OCI-LY7 (cell line): ENCODE results near the gene KDM1A. TPM values are rescaled to one million over a fixed set of nuclear protein-coding genes. Genes with fewer than 3 reads are reported as not detected.
"Not testable (repeated sequence)": the region's sequence is repeated elsewhere in the genome, so short reads cannot be mapped to it uniquely, and the experiment has no call there.

Experiments
- BruUV-seq: library from RNA; stranded (reverse); fragments of 400-500 nt; replicated peaks from 2 replicates; lab custom pipeline; 2021; lab: Mats Ljungman, UMichigan
- CTCF ChIA-PET: fragments of 300-600 bp; sonication (Branson Sonifier 250); formaldehyde crosslinking; loops from one replicate; lab custom pipeline; 2022; ENCODE audit warnings: antibody characterized with exemption; ENCODE audit not compliant: unreplicated experiment; lab: Charles Lee
- POLR2A ChIA-PET: fragments of 300-600 bp; sonication (Branson Sonifier 250); formaldehyde crosslinking; loops from one replicate; lab custom pipeline; 2022; ENCODE audit warnings: antibody characterized with exemption; lab: Charles Lee
- DNase-seq: peaks from one replicate; pipeline ENCODE4 v3.0.0-alpha.2; 2015; ENCODE audit warnings: low spot score
- H2AFZ ChIP-seq: fragments of 200-600 bp; sonication (generic), shearing (Covaris generic); 2 replicates; pipeline ENCODE4 v1.6.1; 2014; ENCODE audit warnings: mild to moderate bottlenecking, antibody characterized with exemption, low read length, moderate library complexity
- H3K27ac ChIP-seq: fragments of 200-600 bp; sonication (generic); 2 replicates; pipeline ENCODE4 v1.5.1; 2014; ENCODE audit warnings: mixed run types, low read depth, mild to moderate bottlenecking, moderate library complexity, low read length, inconsistent platforms; ENCODE audit not compliant: poor library complexity, severe bottlenecking
- H3K36me3 ChIP-seq: fragments of 200-600 bp; sonication (generic); 2 replicates; pipeline ENCODE4 v1.6.1; 2014; ENCODE audit warnings: mild to moderate bottlenecking, antibody characterized with exemption, low read length, moderate library complexity, mixed read lengths; ENCODE audit not compliant: insufficient read depth
- H3K4me1 ChIP-seq: fragments of 200-600 bp; sonication (generic); 2 replicates; pipeline ENCODE4 v1.5.1; 2014; ENCODE audit warnings: mild to moderate bottlenecking, low read length; ENCODE audit not compliant: insufficient read depth, poor library complexity, severe bottlenecking
- H3K4me2 ChIP-seq: fragments of 200-600 bp; sonication (generic); 2 replicates; pipeline ENCODE4 v1.6.1; 2014; ENCODE audit warnings: mild to moderate bottlenecking, low read length
- H3K4me3 ChIP-seq: fragments of 200-600 bp; sonication (generic); 2 replicates; pipeline ENCODE4 v1.5.1; 2014; ENCODE audit warnings: mild to moderate bottlenecking, low read depth, low read length; ENCODE audit not compliant: poor library complexity, severe bottlenecking
- H3K79me2 ChIP-seq: fragments of 200-600 bp; sonication (generic); 2 replicates; pipeline ENCODE4 v1.6.1; 2016; ENCODE audit warnings: low read depth, mild to moderate bottlenecking, low read length, moderate library complexity, mixed read lengths; ENCODE audit not compliant: insufficient read depth
- H3K9me2 ChIP-seq: fragments of 200-600 bp; sonication (generic); 2 replicates; pipeline ENCODE4 v1.6.1; 2016; ENCODE audit warnings: mild to moderate bottlenecking, low read length, mixed read lengths; ENCODE audit not compliant: insufficient read depth
- H3K9me3 ChIP-seq: fragments of 200-600 bp; sonication (generic); 2 replicates; pipeline ENCODE4 v1.6.1; 2014; ENCODE audit warnings: mild to moderate bottlenecking, mixed run types, low read length, mixed read lengths
- H4K20me1 ChIP-seq: fragments of 200-600 bp; sonication (generic); 2 replicates; pipeline ENCODE4 v1.6.1; 2014; ENCODE audit warnings: mild to moderate bottlenecking, antibody characterized with exemption, low read length, moderate library complexity, mixed read lengths; ENCODE audit not compliant: insufficient read depth
- EZH2phosphoT487 ChIP-seq: fragments of 200-600 bp; sonication (generic); IDR thresholded peaks from 2 replicates; pipeline ENCODE4 v1.6.1; 2018; ENCODE audit warnings: low read depth, borderline replicate concordance, mild to moderate bottlenecking, mixed run types, antibody characterized with exemption, low read length, moderate library complexity, mixed read lengths
- intact Hi-C: fragments of 100-400 bp; cut with micrococcal nuclease; formaldehyde crosslinking; loops from one replicate; pipeline ENCODE4 v1.10.0; 2022; ENCODE audit not compliant: unreplicated experiment
- total RNA-seq, 2 experiments: library from RNA; depleted of rRNA in 1 of 2; stranded (reverse); fragments of >200 nt in 1 of 2; shearing (Covaris generic) in 1 of 2; gene quantifications; 2 replicates each; pipeline ENCODE4 v1.2.3, GENCODE V29; 2014 to 2022
- TF ChIP-seq, protein P1 (sequence below): fragments of 200-600 bp; sonication (generic); conservative IDR thresholded peaks from 2 replicates; pipeline ENCODE4 v1.5.1; 2014; ENCODE audit warnings: mild to moderate bottlenecking, antibody characterized with exemption, low read length, moderate library complexity, mixed read lengths

The KDM1A gene
- total RNA-seq, 2 experiments from 2014 or later = 88.8 to 95.5 TPM

DNA sequence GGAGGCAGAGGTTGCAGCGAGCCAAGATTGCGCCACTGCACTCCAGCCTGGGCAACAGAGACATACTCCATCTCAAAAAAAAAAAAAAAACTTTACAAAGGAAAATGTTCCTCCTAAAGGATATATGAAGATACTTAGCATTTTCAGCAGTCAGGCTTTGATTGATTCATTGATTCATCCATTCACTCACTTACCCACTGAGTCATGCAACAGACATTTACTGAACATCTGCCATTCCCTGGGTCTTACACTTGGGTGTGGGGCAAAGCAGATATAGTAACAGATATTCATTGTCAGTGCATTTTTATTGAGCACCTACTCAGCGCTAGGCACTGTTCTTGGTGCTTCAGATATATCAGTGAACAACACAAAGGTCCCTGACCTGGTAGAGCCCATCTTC is 41.0 kb upstream of the KDM1A start:
- no peak for DNase-seq
- intact Hi-C loops = loop anchor here (5.0 kb wide), 2 partner anchors 289 to 564 kb away; no protein-coding TSS in a partner anchor

DNA sequence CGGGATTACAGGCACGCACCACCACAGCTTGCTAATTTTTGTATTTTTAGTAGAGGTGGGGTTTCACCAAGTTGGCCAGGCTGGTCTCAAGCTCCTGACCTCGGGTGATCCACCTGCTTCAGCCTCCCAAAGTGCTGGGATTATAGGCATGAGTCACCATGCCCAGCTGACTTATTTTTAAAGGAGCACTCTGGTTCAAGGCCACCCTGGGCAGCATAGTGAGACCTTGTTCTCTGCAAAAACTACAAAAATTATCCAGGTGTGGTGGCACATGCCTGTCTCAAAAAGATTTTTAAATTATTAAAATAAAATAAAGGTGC is 38.8 kb upstream of the KDM1A start:
- BruUV-seq, DNase-seq, CTCF ChIA-PET, intact Hi-C loops, H4K20me1 ChIP-seq, H3K27ac ChIP-seq, H3K36me3 ChIP-seq, H2AFZ ChIP-seq, POLR2A ChIA-PET, H3K9me2 ChIP-seq, H3K4me2 ChIP-seq, H3K4me3 ChIP-seq, H3K79me2 ChIP-seq, H3K9me3 ChIP-seq, H3K4me1 ChIP-seq: not testable (repeated sequence)

More for the DNA sequence above, 41.0 kb upstream of the KDM1A start:
- H4K20me1 ChIP-seq = no peaks in the 10 kb centered on the region
- H3K4me3 ChIP-seq = no peak overlapping the region
- POLR2A ChIA-PET = no interaction called here
- CTCF ChIA-PET = no interaction called here
- no peak overlapping the region for H3K27ac ChIP-seq
- H3K9me3 ChIP-seq = no peaks in the 10 kb centered on the region
- no peak overlapping the region for H2AFZ ChIP-seq
- H3K4me2 ChIP-seq = no peak overlapping the region
- BruUV-seq = no TSS peak
- H3K36me3 ChIP-seq = no peaks in the 10 kb centered on the region
- TF ChIP-seq, protein P1, sequence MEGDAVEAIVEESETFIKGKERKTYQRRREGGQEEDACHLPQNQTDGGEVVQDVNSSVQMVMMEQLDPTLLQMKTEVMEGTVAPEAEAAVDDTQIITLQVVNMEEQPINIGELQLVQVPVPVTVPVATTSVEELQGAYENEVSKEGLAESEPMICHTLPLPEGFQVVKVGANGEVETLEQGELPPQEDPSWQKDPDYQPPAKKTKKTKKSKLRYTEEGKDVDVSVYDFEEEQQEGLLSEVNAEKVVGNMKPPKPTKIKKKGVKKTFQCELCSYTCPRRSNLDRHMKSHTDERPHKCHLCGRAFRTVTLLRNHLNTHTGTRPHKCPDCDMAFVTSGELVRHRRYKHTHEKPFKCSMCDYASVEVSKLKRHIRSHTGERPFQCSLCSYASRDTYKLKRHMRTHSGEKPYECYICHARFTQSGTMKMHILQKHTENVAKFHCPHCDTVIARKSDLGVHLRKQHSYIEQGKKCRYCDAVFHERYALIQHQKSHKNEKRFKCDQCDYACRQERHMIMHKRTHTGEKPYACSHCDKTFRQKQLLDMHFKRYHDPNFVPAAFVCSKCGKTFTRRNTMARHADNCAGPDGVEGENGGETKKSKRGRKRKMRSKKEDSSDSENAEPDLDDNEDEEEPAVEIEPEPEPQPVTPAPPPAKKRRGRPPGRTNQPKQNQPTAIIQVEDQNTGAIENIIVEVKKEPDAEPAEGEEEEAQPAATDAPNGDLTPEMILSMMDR = no peak
- no peak for TF ChIP-seq EZH2phosphoT487
- H3K79me2 ChIP-seq = no peaks in the 10 kb centered on the region
- no peaks in the 10 kb centered on the region for H3K4me1 ChIP-seq
- H3K9me2 ChIP-seq = no peaks in the 10 kb centered on the region

DNA sequence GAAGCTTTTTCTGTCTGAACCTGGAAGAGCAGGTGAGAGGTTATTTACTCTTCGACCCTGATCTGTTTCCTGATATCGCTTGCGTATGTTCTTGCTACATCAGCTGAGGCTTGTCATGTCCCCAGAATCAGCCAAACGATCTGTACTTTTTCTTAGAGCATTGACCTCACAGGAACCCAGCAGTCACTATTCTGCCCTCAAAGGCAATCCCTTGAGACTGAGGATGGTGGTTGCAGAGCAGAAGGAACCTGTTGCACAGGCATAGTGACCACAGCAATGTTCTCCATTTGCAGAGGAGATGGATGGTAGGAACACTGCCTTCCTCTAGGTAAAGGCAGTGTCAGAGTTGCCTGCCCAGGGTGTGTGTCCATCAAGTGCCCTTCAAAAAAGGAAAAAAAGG is 35.3 kb upstream of the KDM1A start:
- no peaks in the 10 kb centered on the region for H3K9me2 ChIP-seq
- H3K27ac ChIP-seq = no peak overlapping the region
- POLR2A ChIA-PET = no interaction called here
- CTCF ChIA-PET = no interaction called here
- no peak overlapping the region for H3K4me2 ChIP-seq
- no peaks in the 10 kb centered on the region for H3K36me3 ChIP-seq
- TF ChIP-seq EZH2phosphoT487 = no peak
- TF ChIP-seq, protein P1 = no peak
- no TSS peak for BruUV-seq
- H3K9me3 ChIP-seq = no peaks in the 10 kb centered on the region
- no peak for DNase-seq
- H3K4me3 ChIP-seq = no peak overlapping the region
- no peaks in the 10 kb centered on the region for H3K79me2 ChIP-seq
- intact Hi-C loops = no loop called here
- H2AFZ ChIP-seq = no peak overlapping the region
- H3K4me1 ChIP-seq = no peaks in the 10 kb centered on the region
- H4K20me1 ChIP-seq = no peaks in the 10 kb centered on the region

DNA sequence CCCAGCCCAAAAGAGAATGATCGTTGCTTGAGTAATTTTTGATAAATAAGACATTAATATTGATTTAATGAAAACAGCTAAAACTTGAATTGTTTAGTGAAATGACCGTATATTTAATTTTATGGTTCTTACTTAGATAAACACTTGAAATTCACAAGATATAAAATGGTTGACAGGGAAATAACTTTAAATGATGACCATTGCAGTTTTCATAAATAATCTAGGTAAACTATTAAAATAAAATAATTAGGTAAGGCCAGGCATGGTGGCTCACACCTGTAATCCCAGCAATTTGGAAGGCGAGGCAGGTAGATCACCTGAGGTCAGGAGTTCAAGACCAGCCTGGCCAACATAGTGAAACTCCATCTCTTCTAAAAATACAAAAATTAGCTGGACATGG is 26.9 kb upstream of the KDM1A start:
- H3K79me2 ChIP-seq, BruUV-seq, H3K4me1 ChIP-seq, H2AFZ ChIP-seq, H3K4me3 ChIP-seq, intact Hi-C loops, H3K36me3 ChIP-seq, H3K4me2 ChIP-seq, H3K9me2 ChIP-seq, H3K27ac ChIP-seq, DNase-seq, H4K20me1 ChIP-seq, CTCF ChIA-PET: not testable (repeated sequence)
- POLR2A ChIA-PET = interaction anchor here (0.9 kb wide), 1 partner anchor 560 kb away, joined by 3 read pairs; no protein-coding TSS in a partner anchor
- peaks cover 32% of the 10 kb centered on the region for H3K9me3 ChIP-seq

DNA sequence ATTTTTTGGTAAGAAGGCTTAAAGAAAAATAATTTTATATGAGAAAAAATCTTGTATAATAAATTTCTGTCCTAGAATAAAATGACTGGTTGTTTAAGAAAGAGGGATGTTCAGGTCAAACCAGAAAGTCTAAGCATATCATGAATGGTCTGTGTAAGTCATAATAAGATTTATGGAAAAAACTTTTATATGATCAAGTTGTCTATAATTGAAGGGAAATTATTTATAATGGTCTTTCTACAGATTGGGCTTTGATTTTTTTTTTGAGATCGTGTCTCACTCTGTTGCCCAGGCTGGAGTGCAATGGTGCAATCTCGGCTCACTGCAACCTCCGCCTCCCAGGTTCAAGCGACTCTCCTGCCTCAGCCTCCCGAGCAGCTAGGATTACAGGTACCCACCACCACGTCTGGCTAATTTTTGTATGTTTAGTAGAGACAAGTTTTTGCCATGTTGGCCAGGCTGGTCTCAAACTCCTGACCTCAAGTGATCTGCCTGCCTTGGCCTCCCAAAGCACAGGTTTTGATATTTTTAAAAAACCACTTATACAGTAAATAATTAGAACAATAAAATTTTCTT is 26.0 kb upstream of the KDM1A start:
- intact Hi-C loops, POLR2A ChIA-PET, CTCF ChIA-PET: not testable (repeated sequence)

More for the DNA sequence above, 26.0 kb upstream of the KDM1A start:
- not testable (repeated sequence) for H3K27ac ChIP-seq, H2AFZ ChIP-seq, BruUV-seq, H4K20me1 ChIP-seq, H3K79me2 ChIP-seq, H3K9me2 ChIP-seq, H3K4me2 ChIP-seq, H3K36me3 ChIP-seq, H3K4me1 ChIP-seq, H3K4me3 ChIP-seq
- peaks cover 32% of the 10 kb centered on the region for H3K9me3 ChIP-seq
- peak; percentile 50 for DNase-seq
